GM10266 (cell line): ENCODE measurements around the gene NDC1.

Source experiments
- DNase-seq: peaks from one replicate; pipeline ENCODE4 v3.0.0; 2012; ENCODE audit errors: extremely low spot score
- TF ChIP-seq, protein P1 (sequence below): IDR thresholded peaks from 2 replicates; pipeline ENCODE4 v1.5.1; 2012; ENCODE audit warnings: mild to moderate bottlenecking, low read depth; ENCODE audit not compliant: control insufficient read depth, insufficient read depth; ENCODE audit errors: missing control alignments

NDC1 gene

DNA sequence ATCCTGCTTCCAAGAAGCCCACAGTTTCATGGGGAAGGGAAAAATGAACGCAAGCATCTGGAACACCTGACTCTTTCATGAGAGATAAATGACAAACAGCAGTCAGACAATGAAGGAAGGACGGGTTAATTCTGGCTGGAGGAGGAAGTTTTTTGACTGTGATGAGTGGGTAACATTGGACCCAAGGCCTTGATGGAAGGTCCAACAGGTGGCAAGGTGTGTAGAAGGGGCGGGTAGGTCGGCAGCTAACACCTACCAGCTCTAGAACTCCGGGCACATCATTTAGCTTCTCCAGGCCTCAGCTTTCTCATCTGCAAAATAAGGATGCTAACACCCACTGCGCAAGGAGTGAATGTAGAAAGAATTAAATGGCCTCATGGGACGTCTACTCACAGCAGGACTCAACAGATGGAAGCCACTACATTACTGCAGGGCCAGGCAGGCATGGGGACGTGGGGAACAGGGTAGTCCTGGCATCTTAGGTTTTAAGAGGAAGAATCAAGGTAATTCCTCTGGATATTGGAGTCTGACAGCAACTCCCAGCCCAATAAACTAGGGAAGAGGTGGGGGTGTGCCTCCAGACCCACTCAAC lies 112.0 kb downstream of the NDC1 start:
- no peak for DNase-seq
- TF ChIP-seq, protein P1, sequence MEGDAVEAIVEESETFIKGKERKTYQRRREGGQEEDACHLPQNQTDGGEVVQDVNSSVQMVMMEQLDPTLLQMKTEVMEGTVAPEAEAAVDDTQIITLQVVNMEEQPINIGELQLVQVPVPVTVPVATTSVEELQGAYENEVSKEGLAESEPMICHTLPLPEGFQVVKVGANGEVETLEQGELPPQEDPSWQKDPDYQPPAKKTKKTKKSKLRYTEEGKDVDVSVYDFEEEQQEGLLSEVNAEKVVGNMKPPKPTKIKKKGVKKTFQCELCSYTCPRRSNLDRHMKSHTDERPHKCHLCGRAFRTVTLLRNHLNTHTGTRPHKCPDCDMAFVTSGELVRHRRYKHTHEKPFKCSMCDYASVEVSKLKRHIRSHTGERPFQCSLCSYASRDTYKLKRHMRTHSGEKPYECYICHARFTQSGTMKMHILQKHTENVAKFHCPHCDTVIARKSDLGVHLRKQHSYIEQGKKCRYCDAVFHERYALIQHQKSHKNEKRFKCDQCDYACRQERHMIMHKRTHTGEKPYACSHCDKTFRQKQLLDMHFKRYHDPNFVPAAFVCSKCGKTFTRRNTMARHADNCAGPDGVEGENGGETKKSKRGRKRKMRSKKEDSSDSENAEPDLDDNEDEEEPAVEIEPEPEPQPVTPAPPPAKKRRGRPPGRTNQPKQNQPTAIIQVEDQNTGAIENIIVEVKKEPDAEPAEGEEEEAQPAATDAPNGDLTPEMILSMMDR = no peak

DNA sequence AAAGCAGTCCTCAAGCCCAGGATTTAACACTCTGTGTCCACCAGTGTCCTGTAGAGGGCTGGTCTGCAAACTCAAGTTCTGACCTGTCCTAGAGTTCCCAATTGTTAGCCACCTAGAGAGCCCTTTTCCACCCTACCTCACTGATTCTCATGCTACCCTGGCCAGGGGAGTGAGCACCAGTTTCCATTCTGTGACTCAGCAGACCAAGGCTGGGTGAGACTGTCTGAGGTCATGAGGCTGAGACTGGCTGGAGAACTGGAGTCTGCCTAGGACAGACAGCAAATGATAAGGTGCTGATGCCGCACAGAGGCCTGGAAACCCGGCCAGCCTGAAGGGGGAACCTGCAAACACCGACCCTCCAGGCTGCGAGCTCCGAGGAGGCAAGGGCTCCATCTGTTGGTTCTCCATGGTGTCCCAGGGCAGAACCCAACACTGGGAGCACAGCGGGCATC lies 112.8 kb downstream of the NDC1 start:
- TF ChIP-seq, protein P1 = no peak
- no peak for DNase-seq

DNA sequence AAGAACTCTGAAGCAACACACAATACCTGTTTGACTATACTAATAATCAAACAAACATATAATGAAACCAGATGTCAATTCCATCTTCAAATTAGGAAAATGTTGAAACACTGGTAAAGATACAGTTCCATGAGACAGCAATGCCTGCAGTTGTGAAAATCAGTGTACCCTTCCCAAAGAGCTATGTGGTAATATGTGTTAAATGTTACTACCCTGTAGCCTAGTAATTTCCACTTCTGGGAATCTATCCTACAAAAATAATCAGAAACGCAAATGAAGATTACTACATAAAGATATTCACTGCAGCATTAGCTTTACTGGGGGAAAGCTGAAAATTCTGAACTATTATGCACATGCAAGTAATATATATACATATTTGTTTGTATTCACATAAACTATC lies 116.1 kb downstream of the NDC1 start:
- TF ChIP-seq, protein P1 = no peak
- no peak for DNase-seq

DNA sequence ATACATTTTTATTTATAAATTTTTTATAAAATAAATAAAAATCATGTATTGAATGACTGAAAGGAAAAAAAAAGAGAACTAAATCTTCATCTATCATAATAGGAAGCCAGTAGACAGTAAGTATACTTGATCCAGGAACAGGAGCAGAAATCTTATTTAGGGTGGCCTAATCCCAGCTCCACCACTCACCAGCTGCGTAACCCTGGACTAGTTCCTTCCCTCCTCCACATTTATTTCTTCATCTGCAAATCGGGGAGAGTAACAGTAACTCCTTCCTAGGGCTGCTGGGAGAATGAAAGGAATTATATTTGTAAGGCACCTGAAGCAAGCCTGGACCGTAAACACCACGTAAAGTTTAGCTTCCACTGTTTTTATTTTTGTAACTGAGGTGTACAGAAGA lies 117.0 kb downstream of the NDC1 start:
- TF ChIP-seq, protein P1 = no peak

DNA sequence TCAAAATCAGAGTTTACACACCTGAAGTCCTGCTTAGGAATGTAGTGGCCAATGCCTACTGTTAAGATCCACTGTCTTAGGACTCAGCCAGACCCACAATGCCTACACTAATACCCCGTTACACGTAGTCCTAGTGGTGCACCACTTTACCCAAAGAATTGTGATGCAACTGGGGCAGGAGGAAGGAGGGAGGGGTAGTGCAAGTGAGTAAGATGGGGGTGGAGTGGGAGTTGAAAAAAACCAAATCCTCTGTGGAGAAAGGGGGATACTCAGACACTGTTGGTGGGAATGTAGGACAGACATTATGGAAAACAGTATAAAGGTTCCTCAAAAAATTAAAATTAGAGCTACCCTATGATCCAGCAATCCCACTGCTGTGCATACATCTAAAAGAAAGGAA lies 118.6 kb downstream of the NDC1 start:
- DNase-seq = no peak
- TF ChIP-seq, protein P1 = no peak

More for the DNA sequence above, 117.0 kb downstream of the NDC1 start:
- DNase-seq = no peak

DNA sequence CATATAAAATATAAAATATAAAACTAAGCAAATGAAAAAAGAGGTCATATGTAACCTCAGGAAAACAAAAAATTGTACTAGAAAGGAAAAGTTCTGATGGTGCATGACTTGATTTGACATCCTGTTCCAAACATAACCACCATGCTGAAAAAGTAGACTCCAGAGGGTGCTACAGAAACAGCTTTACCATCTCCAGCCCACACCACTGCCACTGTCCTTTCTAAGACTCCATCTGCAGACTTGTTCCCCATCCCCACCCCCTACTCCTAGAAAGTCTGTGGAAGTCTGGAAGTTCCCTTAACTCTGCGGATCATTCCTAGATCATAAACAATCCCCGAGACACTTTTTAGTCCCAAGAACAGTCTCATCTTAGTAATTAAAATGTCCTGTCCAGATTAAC lies 119.7 kb downstream of the NDC1 start:
- TF ChIP-seq, protein P1 = no peak
- DNase-seq = no peak

DNA sequence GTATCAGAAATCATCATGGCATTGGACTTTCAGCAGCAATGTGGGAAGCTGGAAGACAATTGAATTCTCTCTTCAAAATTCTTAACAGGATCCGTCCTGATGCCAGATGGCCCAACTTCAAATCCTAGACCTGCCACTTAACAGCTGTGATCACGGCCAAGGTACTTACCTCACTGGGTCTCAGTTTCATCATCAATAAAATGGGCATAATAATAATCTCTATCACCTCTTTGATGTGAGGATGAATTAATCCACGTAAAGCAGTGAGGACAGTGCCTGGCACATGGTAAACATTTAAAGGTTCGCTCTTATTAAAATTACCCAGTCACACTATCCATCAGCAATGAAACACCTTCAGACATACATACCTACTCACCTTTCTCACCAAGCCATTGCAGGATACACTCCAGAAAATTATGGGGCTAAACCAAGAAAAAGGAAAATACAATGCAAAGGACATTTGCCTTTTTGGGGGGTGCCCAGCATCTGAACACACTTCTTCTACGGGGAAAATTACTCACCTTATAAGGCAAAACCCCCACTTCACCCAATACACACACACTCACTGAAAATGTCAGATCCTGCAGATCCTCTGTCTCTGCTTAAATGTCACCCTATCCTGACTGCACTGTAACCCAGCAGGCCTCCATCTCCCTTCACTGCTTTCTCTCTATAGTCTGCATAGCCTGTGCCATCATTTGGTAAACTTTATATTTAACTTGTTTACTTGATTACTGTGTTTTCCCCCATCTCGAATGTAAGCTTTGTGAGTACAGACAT lies 120.9 kb downstream of the NDC1 start:
- TF ChIP-seq, protein P1 = no peak
- DNase-seq = no peak
